Esophagus (tissue), 2 donors: ENCODE data around the gene HAP1. TPM values are rescaled to one million over a fixed set of nuclear protein-coding genes. Genes with fewer than 3 reads are reported as not detected.
A peak's percentile ranks its signal among the peaks of the same experiment; 100 is the strongest.

Experiments
- H3K27ac ChIP-seq, 2 donors: one replicate each; pipeline ENCODE4 v1.5.1; 2013; ENCODE audit warnings: low read depth in 2 of 2, mild to moderate bottlenecking in 2 of 2, inconsistent platforms in 1 of 2, low read length in 1 of 2, moderate library complexity in 1 of 2
- H3K27me3 ChIP-seq, 2 donors: one replicate each; pipeline ENCODE4 v1.6.1; 2013; ENCODE audit warnings: low read length in 2 of 2, control low read depth in 1 of 2, mild to moderate bottlenecking in 1 of 2; ENCODE audit not compliant: insufficient read depth in 2 of 2, control insufficient read depth in 1 of 2
- H3K36me3 ChIP-seq, 2 donors: one replicate each; pipeline ENCODE4 v1.6.1; 2013; ENCODE audit warnings: low read length in 1 of 2; ENCODE audit not compliant: control insufficient read depth in 2 of 2, insufficient read depth in 2 of 2
- H3K4me1 ChIP-seq, 2 donors: one replicate each; pipeline ENCODE4 v1.6.1; 2013; ENCODE audit warnings: low read length in 1 of 2; ENCODE audit not compliant: control insufficient read depth in 2 of 2, insufficient read depth in 2 of 2
- H3K4me3 ChIP-seq, 2 donors: one replicate each; pipeline ENCODE4 v1.5.1; 2013; ENCODE audit warnings: low read length in 2 of 2, mild to moderate bottlenecking in 2 of 2, low read depth in 1 of 2, moderate library complexity in 1 of 2
- H3K9me3 ChIP-seq, 2 donors: one replicate each; pipeline ENCODE4 v1.6.1; 2013; ENCODE audit warnings: mild to moderate bottlenecking in 2 of 2, low read depth in 1 of 2, low read length in 1 of 2, moderate library complexity in 1 of 2; ENCODE audit not compliant: control insufficient read depth in 2 of 2, insufficient read depth in 1 of 2
- WGBS, 2 donors: extraction: QIAGEN DNeasy Blood & Tissue Kit; methylation state at CpG; one replicate each; pipeline ENCODE4 v1.1.7; 2013; 5-methylcytosine and 5-hydroxymethylcytosine counted together
- polyA plus RNA-seq, 2 donors: library from polyadenylated mRNA; stranded (reverse); fragments of 200-250 nt; gene quantifications; one replicate each; pipeline ENCODE4 v1.2.3, GENCODE V29; 2013
- donor health status: healthy with polysubstance abuse.
- donor health status: Bipolar disorder and iron deficiency.

The HAP1 gene
- polyA plus RNA-seq, 2 donors: 0.35 to 1.4 TPM

DNA sequence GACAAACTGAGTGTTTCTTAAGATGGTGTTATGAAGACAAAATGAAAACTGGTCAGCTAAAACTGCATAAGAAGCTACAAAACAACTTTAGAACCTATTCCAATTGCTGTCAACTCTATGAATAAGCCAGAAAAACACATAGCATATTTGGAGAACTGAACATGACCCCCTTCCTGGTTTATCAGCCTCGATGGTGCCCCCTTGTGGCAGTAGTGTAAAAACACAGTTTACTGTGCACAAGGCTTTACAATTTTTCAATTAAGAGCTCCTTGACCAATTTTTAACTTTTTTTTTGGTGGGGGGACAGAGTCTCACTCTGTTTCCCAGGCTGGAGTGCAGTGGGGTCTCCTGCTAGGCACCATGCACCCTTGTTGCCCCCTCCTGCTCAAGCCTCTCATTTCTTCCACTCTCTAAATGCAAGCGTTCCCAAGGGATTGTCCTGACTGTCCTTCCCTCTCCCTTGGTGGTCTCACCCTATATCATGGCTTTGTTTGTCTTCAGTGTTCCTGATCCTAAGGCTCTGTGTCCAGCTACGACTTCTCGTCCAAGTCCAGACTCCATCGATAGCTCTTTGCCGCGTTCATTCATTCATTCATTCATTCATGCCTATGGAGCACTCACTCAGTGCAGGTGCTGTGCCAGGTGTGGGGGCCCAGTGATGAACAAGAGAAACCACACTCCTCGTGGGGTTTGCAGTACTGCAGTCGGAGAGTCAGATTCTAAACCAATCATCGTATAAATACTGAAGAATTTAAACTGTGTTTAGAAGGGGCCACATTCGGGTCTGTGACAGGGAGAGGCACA lies 38.3 kb downstream of the HAP1 start:
- Histone ChIP-seq H3K9me3 (no peaks in the 10 kb centered on the region), H3K4me3 (no peak overlapping the region), H3K4me1 (no peaks in the 10 kb centered on the region), H3K27ac (peak overlapping the region in 1 of 2 donors; percentile 11), H3K36me3 (peaks cover 6 to 23% of the 10 kb centered on the region in 2 donors), H3K27me3 (no peaks in the 10 kb centered on the region)
- WGBS, 2 donors: 47 to 49% methylated on average over 11 of the region's 11 CpGs

DNA sequence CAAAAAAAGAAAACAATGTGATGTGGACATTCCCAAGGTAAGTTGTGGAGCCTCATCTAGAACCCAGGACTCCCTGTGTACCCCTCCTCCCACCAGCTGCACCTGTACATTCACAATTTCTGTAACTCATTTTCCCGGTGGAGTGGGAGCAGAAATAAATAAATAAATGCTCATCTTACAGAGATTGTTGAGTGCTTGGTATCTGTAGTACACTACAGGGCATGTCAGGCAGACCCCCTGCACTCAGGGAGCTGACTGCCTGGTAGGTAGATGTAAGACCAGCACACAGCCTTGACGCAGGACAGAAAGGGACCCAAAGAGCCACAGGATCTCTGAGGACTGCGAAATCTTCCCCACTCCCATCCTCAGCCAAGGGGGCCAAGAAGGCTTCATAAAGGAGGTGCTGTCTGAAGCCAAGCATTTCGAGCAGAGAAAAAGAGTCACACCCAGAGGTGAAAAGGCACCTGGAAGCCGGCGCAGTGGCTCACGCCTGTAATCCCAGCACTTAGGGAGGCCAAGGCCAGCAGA lies 39.2 kb downstream of the HAP1 start:
- WGBS, 2 donors: 73 to 75% methylated on average over 7 of the region's 7 CpGs

DNA sequence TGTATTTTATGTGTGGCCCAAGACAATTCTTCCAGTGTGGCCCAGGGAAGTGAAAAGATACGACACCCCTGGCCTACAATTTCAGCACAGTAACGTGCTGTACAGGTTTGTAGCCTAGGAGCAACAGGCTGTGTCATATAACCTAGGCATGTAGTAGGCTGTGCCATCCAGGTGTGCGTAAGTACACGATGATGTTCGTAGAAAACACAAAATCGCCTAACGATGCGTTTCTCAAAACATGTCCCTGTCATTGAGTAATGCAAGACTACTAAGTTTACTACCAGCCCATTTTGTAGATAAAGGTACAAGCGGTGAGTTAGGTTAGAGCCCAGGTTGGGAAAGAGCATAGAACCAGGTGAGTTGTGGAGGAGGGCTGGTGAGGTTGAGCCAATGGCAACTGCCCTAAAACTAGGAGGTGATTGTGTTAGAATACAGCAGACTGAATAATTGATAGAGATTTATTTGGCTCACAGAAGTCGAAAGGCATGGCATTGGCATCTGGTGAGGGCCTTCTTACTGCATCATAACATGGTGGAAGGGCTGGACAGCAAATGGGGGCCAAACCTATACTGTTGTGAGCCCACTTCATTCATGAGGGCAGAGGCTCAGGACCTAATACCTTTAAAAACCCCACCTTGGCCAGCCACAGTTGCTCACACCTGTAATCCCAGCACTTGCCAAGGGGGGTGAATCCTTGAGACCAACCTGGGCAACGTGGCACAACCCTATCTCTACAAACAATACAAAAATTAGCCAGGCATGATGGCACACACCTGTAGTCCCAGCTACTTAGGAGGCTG lies 41.5 kb downstream of the HAP1 start:
- peaks cover 9 to 37% of the 10 kb centered on the region in 2 donors for H3K36me3 ChIP-seq
- H3K4me1 ChIP-seq: peaks cover 0 to 2% of the 10 kb centered on the region in 2 donors
- H3K9me3 ChIP-seq: no peaks in the 10 kb centered on the region
- peak overlapping the region in 1 of 2 donors; percentile 35 for H3K27ac ChIP-seq
- no peaks in the 10 kb centered on the region for H3K27me3 ChIP-seq
- WGBS, 2 donors: 83 to 84% methylated on average over 11 of the region's 11 CpGs
- no peak overlapping the region for H3K4me3 ChIP-seq

More for the DNA sequence above, 39.2 kb downstream of the HAP1 start:
- Histone ChIP-seq H3K27ac (peak overlapping the region in 1 of 2 donors; percentile 6), H3K4me1 (peaks cover 0 to 2% of the 10 kb centered on the region in 2 donors), H3K4me3 (no peak overlapping the region), H3K27me3 (no peaks in the 10 kb centered on the region), H3K36me3 (peaks cover 9 to 31% of the 10 kb centered on the region in 2 donors), H3K9me3 (no peaks in the 10 kb centered on the region)

DNA sequence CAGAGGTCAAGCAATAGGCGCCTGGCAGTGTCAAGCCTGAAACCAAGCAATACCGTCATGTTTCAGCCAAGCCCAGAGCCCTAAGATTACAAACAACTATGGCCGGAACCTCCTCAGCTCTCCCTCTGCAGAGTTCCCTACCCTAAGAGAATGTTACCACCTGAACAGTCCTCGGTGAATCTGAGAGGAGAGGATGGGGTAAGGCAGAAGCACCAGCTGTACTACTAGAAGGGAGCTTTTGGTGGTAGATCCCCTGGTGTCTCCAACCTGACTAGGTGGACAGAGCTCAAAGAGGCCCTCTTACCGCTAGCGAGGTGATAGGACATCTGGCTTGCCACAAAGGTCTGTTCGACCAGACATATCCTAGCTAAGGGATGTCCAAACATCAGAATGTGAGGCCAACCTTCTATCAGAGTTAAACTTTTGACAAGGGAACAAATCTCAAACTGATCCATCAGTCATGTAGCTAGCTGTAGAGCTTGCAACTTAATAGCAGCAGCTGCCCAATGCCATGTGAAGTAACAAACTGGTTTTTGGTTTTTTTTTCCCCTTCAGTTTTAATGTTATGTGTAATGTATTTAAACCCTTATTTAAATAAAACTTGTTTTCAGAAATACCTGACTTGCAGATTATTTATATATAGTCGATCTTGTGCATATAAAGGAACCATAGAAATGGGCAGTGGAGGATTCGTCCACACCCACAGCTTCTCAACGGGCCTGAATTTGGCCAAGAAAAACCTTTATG lies 43.2 kb downstream of the HAP1 start:
- no peaks in the 10 kb centered on the region for H3K27me3 ChIP-seq
- H3K4me1 ChIP-seq: peaks cover 0 to 2% of the 10 kb centered on the region in 2 donors
- WGBS, 2 donors: 70% methylated on average over 10 of the region's 10 CpGs
- H3K4me3 ChIP-seq: peak overlapping the region; percentile 6 to 75
- H3K27ac ChIP-seq: peak overlapping the region in 1 of 2 donors; percentile 66
- peaks cover 9 to 37% of the 10 kb centered on the region in 2 donors for H3K36me3 ChIP-seq
- H3K9me3 ChIP-seq: no peaks in the 10 kb centered on the region

DNA sequence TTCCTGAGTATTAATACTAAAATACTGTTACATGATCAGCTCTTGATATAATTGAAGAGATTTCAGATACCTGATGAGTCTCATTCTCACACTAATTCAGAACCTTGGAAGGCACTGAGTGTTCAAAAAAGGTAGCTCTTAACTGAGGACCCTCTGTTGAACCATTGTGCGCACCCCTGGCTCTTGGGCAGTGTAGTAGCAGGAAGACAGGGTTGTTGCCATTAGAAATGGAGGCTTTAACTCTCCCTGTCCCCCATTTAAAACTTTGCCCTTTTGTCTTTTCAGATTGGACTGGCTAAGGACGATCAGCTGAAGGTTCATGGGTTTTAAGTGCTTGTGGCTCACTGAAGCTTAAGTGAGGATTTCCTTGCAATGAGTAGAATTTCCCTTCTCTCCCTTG lies 43.9 kb downstream of the HAP1 start:
- Histone ChIP-seq H3K27ac (peak overlapping the region; percentile 57 to 58), H3K4me1 (peaks cover 0 to 2% of the 10 kb centered on the region in 2 donors), H3K4me3 (peak overlapping the region; percentile 14 to 75), H3K27me3 (no peaks in the 10 kb centered on the region), H3K36me3 (peaks cover 9 to 37% of the 10 kb centered on the region in 2 donors), H3K9me3 (no peaks in the 10 kb centered on the region)
- 57 to 64% methylated on average over 2 of the region's 2 CpGs for WGBS, 2 donors

DNA sequence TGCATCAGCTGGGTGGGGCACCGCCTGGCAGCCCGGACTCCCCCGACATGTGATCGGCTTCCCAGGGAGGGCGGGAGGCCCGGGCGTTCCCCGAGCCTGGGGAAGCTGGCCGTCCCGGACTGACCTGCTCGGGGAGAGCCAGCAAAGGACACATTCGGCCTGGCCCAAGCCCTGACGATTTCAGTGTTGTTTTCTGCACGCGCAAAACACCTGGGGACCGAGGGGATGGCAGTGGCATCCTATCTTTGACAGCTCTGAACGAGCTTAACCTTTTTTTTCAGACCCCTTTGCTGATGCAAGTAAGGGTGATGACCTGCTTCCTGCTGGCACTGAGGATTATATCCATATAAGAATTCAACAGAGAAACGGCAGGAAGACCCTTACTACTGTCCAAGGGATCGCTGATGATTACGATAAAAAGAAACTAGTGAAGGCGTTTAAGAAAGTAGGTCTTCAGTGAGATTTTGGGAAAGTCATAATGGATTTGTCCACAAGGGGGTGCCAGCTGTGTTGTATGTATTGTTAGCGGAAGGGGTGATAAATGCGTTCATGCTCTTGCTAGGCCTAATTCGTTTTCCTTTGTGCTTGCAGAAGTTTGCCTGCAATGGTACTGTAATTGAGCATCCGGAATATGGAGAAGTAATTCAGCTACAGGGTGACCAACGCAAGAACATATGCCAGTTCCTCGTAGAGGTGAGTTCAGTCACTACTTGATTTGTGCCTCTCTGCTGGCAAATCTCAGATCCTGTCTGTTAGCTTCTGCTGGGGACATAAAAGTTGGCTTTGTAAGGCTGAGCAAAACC lies 44.7 kb downstream of the HAP1 start:
- Histone ChIP-seq H3K9me3 (no peaks in the 10 kb centered on the region), H3K27ac (peak overlapping the region; percentile 91 to 100), H3K27me3 (no peaks in the 10 kb centered on the region), H3K36me3 (peaks cover 9 to 33% of the 10 kb centered on the region in 2 donors), H3K4me1 (peaks cover 0 to 2% of the 10 kb centered on the region in 2 donors), H3K4me3 (peak overlapping the region; percentile 75 to 85)
- WGBS, 2 donors: 1% methylated on average over 27 of the region's 27 CpGs

DNA sequence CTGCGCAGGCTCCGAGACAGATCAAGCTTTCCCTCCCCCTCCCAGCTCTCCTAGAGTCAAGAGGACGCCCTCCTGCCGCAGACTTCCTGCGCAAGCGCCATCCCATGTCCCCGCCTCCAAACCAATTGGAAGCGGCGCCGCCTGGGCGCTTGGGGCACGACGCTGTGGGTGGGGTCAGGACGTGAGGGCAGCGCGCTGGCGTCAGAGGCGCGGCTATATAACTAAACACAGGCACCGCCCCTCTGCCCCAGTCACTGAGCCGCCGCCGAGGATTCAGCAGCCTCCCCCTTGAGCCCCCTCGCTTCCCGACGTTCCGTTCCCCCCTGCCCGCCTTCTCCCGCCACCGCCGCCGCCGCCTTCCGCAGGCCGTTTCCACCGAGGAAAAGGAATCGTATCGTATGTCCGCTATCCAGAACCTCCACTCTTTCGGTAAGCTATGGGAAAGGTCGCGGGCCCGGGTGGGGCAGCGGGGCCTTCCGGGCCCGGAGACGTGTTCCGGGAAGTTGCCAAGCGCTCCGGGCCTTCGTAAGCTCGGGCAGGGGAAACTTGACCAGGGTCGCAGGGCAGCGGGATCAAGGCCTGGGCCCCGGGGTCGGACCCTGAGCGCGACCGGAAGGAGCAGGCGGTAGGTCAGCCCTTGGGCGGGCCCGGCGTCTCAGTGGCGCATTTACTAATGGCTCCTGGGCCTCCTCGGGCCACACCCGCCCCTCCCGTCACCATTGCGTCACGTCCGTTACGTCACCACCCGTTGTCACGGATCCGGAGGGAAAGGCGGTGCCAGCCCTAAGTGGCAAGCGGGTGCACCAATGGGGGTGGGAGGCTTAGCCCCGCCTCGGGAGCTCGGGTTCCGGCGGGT lies 45.6 kb downstream of the HAP1 start, which contains the start of gene EIF1:
EIF1 (plus strand) TSS at position 245 of the 856 bp plus-strand sequence; CDS start at position 399, 154 bp downstream.
- Histone ChIP-seq H3K4me1 (peaks cover 0 to 2% of the 10 kb centered on the region in 2 donors), H3K27ac (peak within 1 kb of the TSS; percentile 99 to 100), H3K9me3 (no peaks in the 10 kb centered on the region), H3K27me3 (no peaks in the 10 kb centered on the region), H3K36me3 (peaks cover 9 to 30% of the 10 kb centered on the region in 2 donors), H3K4me3 (peak within 1 kb of the TSS; percentile 75 to 85)
- 0% methylated on average over 81 of the region's 81 CpGs for WGBS, 2 donors
